Urinary bladder (tissue), 4 donors: ENCODE results near the gene ACTL7A. TPM values are rescaled to one million over a fixed set of nuclear protein-coding genes. Genes with fewer than 3 reads are reported as not detected.

Experiments
- DNase-seq: peaks from one replicate; pipeline ENCODE4 v3.0.0-alpha.2; 2015; ENCODE audit errors: extremely low spot score
- H3K27ac ChIP-seq: one replicate; pipeline ENCODE4 v1.5.1; 2013; ENCODE audit warnings: low read depth, mild to moderate bottlenecking, moderate library complexity
- H3K36me3 ChIP-seq: one replicate; pipeline ENCODE4 v1.6.1; 2013; ENCODE audit warnings: mild to moderate bottlenecking, moderate library complexity; ENCODE audit not compliant: insufficient read depth
- H3K4me1 ChIP-seq: one replicate; pipeline ENCODE4 v1.6.1; 2013; ENCODE audit warnings: mild to moderate bottlenecking, moderate library complexity; ENCODE audit not compliant: insufficient read depth
- H3K4me3 ChIP-seq: one replicate; pipeline ENCODE4 v1.5.1; 2013; ENCODE audit warnings: low read depth, low read length
- WGBS: extraction: QIAGEN DNeasy Blood & Tissue Kit; methylation state at CpG from one replicate; pipeline ENCODE4 v1.1.7; 2013; 5-methylcytosine and 5-hydroxymethylcytosine counted together
- polyA plus RNA-seq: library from polyadenylated mRNA; stranded (reverse); fragments of 200-250 nt; gene quantifications from one replicate; pipeline ENCODE4 v1.2.3, GENCODE V29; 2013
- total RNA-seq: library from RNA; depleted of rRNA; stranded (reverse); fragments of >200 nt; gene quantifications from one replicate; pipeline ENCODE4 v1.2.3, GENCODE V29; 2014
- donor health status: healthy with polysubstance abuse.
- donor health status: healthy.

ACTL7A gene, protein sequence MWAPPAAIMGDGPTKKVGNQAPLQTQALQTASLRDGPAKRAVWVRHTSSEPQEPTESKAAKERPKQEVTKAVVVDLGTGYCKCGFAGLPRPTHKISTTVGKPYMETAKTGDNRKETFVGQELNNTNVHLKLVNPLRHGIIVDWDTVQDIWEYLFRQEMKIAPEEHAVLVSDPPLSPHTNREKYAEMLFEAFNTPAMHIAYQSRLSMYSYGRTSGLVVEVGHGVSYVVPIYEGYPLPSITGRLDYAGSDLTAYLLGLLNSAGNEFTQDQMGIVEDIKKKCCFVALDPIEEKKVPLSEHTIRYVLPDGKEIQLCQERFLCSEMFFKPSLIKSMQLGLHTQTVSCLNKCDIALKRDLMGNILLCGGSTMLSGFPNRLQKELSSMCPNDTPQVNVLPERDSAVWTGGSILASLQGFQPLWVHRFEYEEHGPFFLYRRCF
- total RNA-seq (not detected), polyA plus RNA-seq (not detected)

DNA sequence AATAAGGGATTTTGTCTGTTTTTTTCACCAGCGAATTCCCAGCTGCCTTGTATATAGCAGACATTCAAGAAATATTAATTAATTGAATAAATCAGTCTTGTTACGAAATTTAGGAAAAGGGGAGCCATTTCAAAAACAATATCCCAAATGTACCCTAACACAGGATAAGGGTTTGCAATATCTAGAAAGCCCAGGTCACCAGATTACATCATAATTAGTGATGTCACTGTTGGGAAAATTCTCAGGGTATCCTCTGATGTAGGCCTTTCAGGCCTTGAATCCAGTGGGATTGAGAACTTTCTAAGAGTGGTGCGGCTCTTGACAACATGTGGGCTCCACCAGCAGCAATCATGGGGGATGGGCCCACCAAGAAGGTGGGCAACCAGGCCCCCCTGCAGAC, at the start of gene ACTL7A:
Gene ACTL7A, plus strand, starts transcription at position 270 of the 400 bp plus-strand sequence. Its CDS starts 57 bp downstream, at position 327.
- H3K27ac ChIP-seq = no peak within 1 kb of the TSS
- no peak for DNase-seq
- no peaks in the 10 kb centered on the region for H3K4me1 ChIP-seq
- no peaks in the 10 kb centered on the region for H3K36me3 ChIP-seq
- no peak within 1 kb of the TSS for H3K4me3 ChIP-seq
- WGBS = 98% methylated on average over 3 of the region's 3 CpGs

DNA sequence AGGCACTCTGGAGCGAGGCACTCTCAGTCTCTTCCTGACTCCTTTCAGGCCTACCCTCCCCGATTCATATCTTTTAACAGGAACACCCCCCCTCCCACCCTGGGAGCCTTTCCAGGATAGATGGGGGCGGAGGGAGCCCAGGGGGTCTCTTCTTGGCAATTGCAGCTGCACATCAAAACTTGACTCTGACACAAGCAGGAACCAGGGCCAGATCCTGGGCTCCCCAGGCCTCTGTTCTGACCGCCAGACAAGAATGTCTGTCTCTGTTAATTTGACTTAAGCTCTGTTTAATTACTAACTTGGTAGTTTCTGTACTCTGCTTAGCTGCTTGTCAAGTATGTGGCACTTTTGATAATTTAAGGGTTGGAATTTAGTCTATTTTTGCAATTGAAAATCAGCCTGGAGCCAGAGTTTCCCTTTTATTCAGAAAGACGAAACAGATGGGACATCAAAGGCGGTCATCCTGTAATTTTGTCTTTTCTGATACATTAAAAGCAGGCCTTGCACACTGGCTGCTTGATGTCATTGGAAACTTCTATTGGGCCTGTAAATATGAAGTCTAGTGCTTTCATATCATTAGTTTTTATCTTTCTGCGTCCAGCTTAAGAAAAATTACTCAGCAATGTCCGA, 49.6 kb upstream of the ACTL7A start:
- Histone ChIP-seq H3K4me1 (no peaks in the 10 kb centered on the region), H3K4me3 (no peak overlapping the region), H3K36me3 (no peaks in the 10 kb centered on the region), H3K27ac (no peak overlapping the region)
- 77% methylated on average over 8 of the region's 8 CpGs for WGBS
- DNase-seq = peak; percentile 4

DNA sequence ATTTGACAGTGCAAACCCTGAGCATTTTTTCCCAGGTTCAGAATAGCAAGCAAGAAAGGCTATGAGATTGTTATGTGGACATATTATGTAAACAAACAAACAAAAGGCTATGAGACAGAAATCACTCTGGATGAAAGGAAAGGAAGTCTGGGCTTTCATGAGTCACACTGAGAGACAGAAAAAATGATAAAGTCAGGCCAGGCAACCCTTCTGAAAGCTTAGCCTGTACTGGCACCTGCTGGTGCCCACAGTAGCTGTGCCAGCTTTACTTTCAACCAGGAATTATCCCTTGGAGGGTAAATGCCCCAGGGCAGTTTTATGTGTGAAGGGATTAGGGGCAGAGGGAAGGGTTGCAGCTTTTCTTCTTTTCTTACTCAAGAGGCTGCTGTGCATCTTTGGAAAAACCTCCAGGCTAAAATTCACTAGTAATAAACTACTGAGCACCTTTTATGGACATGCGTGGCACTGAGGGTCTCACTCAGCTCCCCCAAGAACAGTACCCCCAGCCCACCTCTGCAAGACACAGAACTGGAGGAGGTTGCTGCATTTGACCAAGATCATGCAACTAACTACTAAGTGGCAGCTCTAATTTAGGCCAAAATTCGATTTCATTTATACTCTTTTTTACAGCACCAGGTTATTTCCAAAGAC, 48.0 kb upstream of the ACTL7A start:
- Histone ChIP-seq H3K4me3 (no peak overlapping the region), H3K36me3 (no peaks in the 10 kb centered on the region), H3K4me1 (no peaks in the 10 kb centered on the region), H3K27ac (no peak overlapping the region)
- WGBS = 87% methylated on average over 2 of the region's 2 CpGs
- DNase-seq = peak; percentile 1

DNA sequence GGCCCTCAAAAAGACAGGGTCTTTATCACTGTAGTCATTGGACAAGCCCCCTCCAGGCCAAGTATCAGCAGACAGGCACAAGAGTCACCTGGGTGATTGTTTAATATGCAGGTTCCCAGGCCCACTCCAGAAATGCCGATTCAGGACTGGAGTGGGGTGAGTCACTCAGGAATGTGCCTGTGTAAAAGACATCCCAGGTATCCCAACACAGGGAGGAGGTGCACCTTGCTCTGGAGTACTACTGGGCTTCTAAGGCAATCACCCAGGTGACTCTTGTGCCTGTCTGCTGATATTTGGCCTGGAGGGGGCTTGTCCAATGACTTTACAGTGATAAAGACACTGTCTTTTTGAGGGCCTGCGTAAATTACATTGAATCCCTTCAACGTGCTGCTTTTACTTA, 46.9 kb upstream of the ACTL7A start:
- no peaks in the 10 kb centered on the region for H3K4me1 ChIP-seq
- H3K4me3 ChIP-seq = no peak overlapping the region
- no peaks in the 10 kb centered on the region for H3K36me3 ChIP-seq
- no peak overlapping the region for H3K27ac ChIP-seq
- no peak for DNase-seq
- WGBS = 82% methylated on average over 3 of the region's 3 CpGs

DNA sequence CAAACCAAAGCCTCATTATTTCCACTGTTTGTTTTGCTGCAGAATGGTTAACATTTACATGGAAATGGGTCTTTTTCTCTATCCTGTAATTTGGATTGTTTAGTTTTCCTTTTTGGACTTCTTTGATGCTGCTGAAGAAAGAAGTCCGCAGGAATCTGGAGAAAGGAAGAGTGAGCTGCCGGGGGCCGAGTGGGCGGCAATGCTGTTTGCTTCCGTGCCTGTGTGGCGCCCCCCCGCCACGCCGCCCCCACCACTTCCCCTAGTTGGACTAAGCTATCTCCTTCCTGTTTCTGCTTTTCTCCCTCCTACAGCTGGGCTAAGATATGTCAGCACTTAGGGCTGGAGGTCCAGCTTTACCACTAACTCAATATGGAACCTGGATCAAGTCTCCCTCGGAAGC, 46.0 kb upstream of the ACTL7A start:
- Histone ChIP-seq H3K4me1 (no peaks in the 10 kb centered on the region), H3K36me3 (no peaks in the 10 kb centered on the region), H3K27ac (no peak overlapping the region), H3K4me3 (no peak overlapping the region)
- DNase-seq = no peak
- WGBS = 63% methylated on average over 10 of the region's 10 CpGs

DNA sequence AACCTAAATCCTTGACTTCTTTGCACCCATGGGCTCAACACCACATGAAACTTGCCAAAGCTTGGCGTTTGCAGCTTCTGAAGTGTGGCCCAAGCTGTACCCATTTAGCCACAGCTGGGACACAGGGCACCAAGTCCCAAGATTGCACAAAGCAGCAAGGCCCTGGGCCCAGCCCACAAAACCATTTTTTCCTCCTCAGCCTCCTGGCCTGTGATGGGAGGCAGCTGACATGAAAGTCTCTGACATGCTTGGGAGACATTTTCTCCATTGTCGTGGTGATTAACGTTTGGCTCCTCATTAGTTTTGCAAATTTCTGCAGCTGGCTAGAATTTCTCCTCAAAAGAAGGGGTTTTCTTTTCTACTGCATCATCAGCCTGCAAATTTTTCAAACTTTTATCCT, 38.2 kb upstream of the ACTL7A start:
- no peak overlapping the region for H3K4me3 ChIP-seq
- H3K4me1 ChIP-seq = no peaks in the 10 kb centered on the region
- WGBS = 86% methylated on average over 3 of the region's 3 CpGs
- H3K27ac ChIP-seq = no peak overlapping the region
- DNase-seq = no peak
- H3K36me3 ChIP-seq = no peaks in the 10 kb centered on the region

DNA sequence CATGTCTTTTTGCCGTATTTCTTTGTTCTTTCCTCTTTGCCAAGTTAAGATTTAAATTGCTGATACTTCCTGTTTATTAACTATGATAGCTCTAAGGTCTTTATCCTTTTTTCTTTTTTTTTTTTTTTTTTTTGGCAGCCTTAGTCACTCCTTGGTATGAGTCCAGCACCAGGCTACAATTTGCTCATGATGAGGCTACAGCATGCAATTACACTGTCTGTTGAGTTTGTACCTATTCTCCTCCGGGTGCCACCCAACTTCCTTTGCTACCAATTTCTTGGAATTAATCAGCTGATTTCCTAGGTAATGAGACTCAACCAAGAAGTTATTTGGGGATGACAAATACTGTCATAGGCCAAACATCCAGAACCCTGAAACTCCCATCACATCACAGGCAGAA, 31.8 kb upstream of the ACTL7A start:
- no peaks in the 10 kb centered on the region for H3K36me3 ChIP-seq
- DNase-seq = no peak
- WGBS = 58% methylated on average over 2 of the region's 2 CpGs
- no peaks in the 10 kb centered on the region for H3K4me1 ChIP-seq
- no peak overlapping the region for H3K27ac ChIP-seq
- H3K4me3 ChIP-seq = no peak overlapping the region

DNA sequence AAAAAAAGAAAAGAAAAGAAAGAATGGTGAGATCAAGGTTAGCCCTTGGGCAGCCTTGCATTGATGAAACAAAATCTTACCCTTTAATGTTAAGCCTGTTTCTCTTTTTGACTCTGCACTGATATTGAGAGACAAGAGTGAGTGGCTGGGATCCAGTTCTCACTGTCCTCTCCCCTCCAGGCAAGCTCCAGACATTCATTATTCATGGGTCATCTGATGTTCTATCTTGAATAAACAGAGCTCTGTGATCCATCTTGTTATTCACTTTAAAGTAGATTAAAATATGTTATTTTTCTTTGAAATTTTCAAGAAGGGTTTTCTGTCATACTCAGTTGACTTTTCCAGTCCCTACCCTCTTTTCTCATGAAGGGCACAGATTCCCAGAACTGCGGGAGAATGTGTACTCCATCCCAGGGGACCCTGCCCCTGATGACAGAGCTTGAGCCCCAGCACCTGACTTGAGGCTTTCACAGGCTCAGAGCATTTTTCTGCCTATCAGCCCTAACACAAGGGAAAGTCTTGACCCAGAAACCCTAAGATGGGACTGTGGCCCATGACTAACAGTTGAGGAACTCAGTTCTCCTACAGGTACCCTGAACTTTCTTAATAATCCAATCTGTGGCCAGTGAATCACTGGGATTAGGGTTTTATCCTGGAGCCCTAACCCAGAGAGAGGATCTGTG, 30.4 kb upstream of the ACTL7A start:
- Histone ChIP-seq H3K36me3 (no peaks in the 10 kb centered on the region), H3K4me3 (no peak overlapping the region), H3K27ac (no peak overlapping the region), H3K4me1 (no peaks in the 10 kb centered on the region)
- WGBS = 97% methylated on average over 1 of the region's 1 CpG
- DNase-seq = no peak

DNA sequence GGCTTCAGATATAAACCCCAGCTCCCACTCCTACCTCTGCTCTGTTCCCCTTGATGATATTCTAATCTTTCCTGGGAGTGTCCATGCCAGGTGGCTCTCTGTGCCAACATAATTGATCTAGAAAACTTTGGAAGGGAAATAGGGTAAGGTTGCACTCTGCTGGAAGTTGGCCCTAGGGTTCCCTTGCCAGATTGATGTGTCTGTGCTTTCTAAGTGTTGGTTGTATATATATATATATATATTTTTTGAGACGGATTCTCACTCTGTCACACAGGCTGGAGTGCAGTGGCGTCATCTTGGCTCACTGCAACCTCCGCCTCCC, 29.9 kb upstream of the ACTL7A start:
- no peaks in the 10 kb centered on the region for H3K36me3 ChIP-seq
- no peaks in the 10 kb centered on the region for H3K4me1 ChIP-seq
- H3K4me3 ChIP-seq = no peak overlapping the region
- H3K27ac ChIP-seq = no peak overlapping the region
- 97% methylated on average over 3 of the region's 3 CpGs for WGBS
- DNase-seq = no peak

DNA sequence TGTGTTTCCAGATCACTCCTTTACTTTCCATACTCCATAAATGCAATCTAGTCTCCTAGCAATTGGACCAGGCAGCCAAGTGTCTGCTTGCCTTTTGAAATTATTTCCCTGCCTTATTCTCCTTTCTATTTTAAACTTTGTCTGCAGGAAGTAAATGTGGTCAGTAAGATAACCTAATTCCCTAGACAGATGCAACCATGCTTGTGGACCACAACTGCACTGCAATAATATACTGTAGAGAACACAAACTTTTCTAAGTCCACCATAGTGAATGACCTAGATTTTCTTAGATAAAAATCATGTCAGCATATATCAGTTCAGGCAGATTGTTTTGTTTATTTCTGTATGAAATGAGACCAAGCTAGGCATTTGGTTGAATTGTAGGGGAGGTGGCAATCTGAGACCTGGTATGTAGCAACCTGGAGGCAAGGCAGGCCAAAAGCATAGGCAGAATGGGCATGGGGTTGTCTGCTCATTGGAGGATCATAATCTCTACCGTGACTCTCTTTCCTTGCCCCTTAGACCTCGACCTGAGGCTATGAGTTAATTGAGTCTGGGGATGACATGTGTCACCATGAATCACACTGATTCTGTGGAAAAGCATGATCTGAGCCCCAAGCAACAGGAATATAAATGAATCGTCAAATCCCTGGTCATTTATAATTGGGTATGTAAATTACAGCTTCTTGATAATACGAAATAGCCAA, 27.0 kb upstream of the ACTL7A start:
- Histone ChIP-seq H3K4me3 (no peak overlapping the region), H3K4me1 (no peaks in the 10 kb centered on the region), H3K36me3 (no peaks in the 10 kb centered on the region), H3K27ac (no peak overlapping the region)
- 80% methylated on average over 4 of the region's 4 CpGs for WGBS
- DNase-seq = no peak

DNA sequence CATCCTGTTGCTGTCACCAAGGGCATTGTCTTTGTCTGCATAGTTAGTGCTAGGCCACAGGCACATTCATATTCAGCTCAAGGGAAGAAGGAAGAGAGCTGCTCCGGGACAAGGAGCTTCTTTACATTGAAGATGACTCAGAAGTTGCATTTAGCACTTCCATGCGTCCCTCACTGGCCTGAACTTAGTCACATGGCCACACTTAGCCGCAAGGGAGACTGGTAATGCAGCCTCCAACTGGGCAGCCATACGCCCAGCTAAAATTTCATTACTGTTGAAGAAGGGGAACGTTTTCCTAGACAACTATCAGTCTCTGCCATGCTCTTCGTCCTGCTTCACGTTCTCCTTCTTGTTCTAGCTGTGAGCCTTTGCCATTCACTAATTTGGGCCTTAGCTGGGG, 26.2 kb upstream of the ACTL7A start:
- 90% methylated on average over 7 of the region's 7 CpGs for WGBS
- DNase-seq = no peak

DNA sequence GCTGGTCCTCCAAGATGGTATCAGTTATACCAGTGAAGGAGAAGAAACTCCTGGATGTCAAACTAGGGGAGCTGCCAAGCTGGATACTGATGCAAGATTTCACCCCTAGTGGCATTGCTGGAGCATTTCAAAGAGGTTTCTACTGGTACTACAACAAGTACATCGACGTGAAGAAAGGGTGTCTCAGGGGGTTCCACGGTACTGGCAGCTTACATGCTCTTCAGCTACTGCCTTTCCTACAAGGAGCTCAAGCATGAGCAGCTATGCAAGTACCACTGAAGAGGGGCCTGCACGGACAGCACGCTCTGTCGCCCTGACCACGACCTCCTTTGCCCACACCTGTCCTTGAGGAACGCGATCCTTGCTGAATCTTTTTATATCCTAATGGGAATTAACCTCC, 25.7 kb upstream of the ACTL7A start:
- Histone ChIP-seq H3K4me1 (no peaks in the 10 kb centered on the region), H3K27ac (no peak overlapping the region), H3K36me3 (no peaks in the 10 kb centered on the region), H3K4me3 (no peak overlapping the region)
- 78% methylated on average over 9 of the region's 9 CpGs for WGBS
- DNase-seq = no peak

More for the DNA sequence above, 26.2 kb upstream of the ACTL7A start:
- no peaks in the 10 kb centered on the region for H3K36me3 ChIP-seq
- no peak overlapping the region for H3K27ac ChIP-seq
- H3K4me3 ChIP-seq = no peak overlapping the region
- no peaks in the 10 kb centered on the region for H3K4me1 ChIP-seq

DNA sequence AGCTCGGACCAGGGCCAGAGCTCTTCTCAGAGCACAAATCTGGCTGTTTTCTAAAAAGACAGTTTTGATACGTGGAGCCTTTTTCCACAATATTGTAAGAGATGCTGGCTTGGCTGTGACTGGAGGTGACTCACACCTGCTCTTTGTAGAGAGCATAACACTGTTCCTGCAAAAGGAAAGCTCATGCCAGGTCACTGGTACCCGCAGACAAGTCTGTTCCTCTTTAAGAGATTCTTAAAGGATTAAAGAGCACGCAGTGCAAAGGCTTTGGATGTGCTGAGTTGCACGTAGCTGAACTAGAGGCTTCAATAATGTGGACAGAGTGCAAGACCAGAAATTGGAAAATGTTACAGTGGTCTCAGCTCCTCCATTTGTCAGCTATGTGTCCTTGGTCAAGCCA, 25.3 kb upstream of the ACTL7A start:
- no peak overlapping the region for H3K4me3 ChIP-seq
- DNase-seq = no peak
- WGBS = 46% methylated on average over 5 of the region's 5 CpGs
- H3K27ac ChIP-seq = no peak overlapping the region
- no peaks in the 10 kb centered on the region for H3K36me3 ChIP-seq
- no peaks in the 10 kb centered on the region for H3K4me1 ChIP-seq
